HEK293 (cell line): ENCODE results near the gene ASXL1.

Experiments used
- BCL11B ChIP-seq: fragments of 450-650 bp; formaldehyde crosslinking; IDR thresholded peaks from 2 replicates; pipeline ENCODE4 v1.5.1; 2016; ENCODE audit warnings: low read depth, missing biosample characterization, missing genetic modification characterization
- KLF8 ChIP-seq: fragments of 450-650 bp; formaldehyde crosslinking; IDR thresholded peaks from 2 replicates; pipeline ENCODE4 v1.5.1; 2016; ENCODE audit warnings: missing biosample characterization, missing genetic modification characterization
- SCRT1 ChIP-seq: fragments of 450-650 bp; formaldehyde crosslinking; IDR thresholded peaks from 2 replicates; pipeline ENCODE4 v1.5.1; 2016; ENCODE audit warnings: missing biosample characterization, missing genetic modification characterization, borderline replicate concordance
- ZBTB1 ChIP-seq: fragments of 450-650 bp; formaldehyde crosslinking; IDR thresholded peaks from 2 replicates; pipeline ENCODE4 v1.5.1; 2016; ENCODE audit warnings: missing biosample characterization, missing genetic modification characterization
- ZBTB21 ChIP-seq: fragments of 450-650 bp; formaldehyde crosslinking; IDR thresholded peaks from 2 replicates; pipeline ENCODE4 v1.5.1; 2017; ENCODE audit warnings: missing biosample characterization, missing genetic modification characterization
- ZFP69B ChIP-seq: fragments of 450-650 bp; formaldehyde crosslinking; IDR thresholded peaks from 2 replicates; pipeline ENCODE4 v1.5.1; 2016; ENCODE audit warnings: missing biosample characterization, missing genetic modification characterization
- ZNF10 ChIP-seq: fragments of 450-650 bp; formaldehyde crosslinking; IDR thresholded peaks from 2 replicates; pipeline ENCODE4 v1.5.1; 2017; ENCODE audit warnings: missing biosample characterization, missing genetic modification characterization
- ZNF114 ChIP-seq: fragments of 450-650 bp; formaldehyde crosslinking; IDR thresholded peaks from 2 replicates; pipeline ENCODE4 v1.5.0; 2017; ENCODE audit warnings: missing biosample characterization, missing genetic modification characterization
- ZNF140 ChIP-seq: fragments of 450-650 bp; formaldehyde crosslinking; IDR thresholded peaks from 2 replicates; pipeline ENCODE4 v1.5.1; 2016; ENCODE audit warnings: missing biosample characterization, missing genetic modification characterization
- ZNF157 ChIP-seq: fragments of 450-650 bp; formaldehyde crosslinking; IDR thresholded peaks from 2 replicates; pipeline ENCODE4 v1.5.1; 2016; ENCODE audit warnings: missing biosample characterization, missing genetic modification characterization
- ZNF239 ChIP-seq: fragments of 450-650 bp; formaldehyde crosslinking; IDR thresholded peaks from 2 replicates; pipeline ENCODE4 v1.5.1; 2016; ENCODE audit warnings: missing biosample characterization, missing genetic modification characterization
- ZNF274 ChIP-seq, 2 experiments: fragments of 200-500 bp in 1 of 2; fragments of 450-650 bp in 1 of 2; sonication (Bioruptor generic) in 1 of 2; formaldehyde crosslinking in 1 of 2; IDR thresholded peaks; 2 replicates each; pipeline versions ENCODE4 v1.5.1 to v1.6.1; 2014 to 2016; ENCODE audit warnings: borderline replicate concordance in 1 of 2, inconsistent platforms in 1 of 2, low read length in 1 of 2, missing biosample characterization in 1 of 2, missing genetic modification characterization in 1 of 2
- ZNF292 ChIP-seq: fragments of 450-650 bp; formaldehyde crosslinking; IDR thresholded peaks from 2 replicates; pipeline ENCODE4 v1.5.1; 2016; ENCODE audit warnings: low read depth, missing biosample characterization, missing genetic modification characterization, borderline replicate concordance
- ZNF311 ChIP-seq: fragments of 450-650 bp; formaldehyde crosslinking; IDR thresholded peaks from 2 replicates; pipeline ENCODE4 v1.5.1; 2017; ENCODE audit warnings: missing biosample characterization, missing genetic modification characterization, borderline replicate concordance
- ZNF404 ChIP-seq: fragments of 450-650 bp; formaldehyde crosslinking; IDR thresholded peaks from 2 replicates; pipeline ENCODE4 v1.5.1; 2017; ENCODE audit warnings: missing biosample characterization, missing genetic modification characterization
- ZNF510 ChIP-seq: fragments of 450-650 bp; formaldehyde crosslinking; IDR thresholded peaks from 2 replicates; pipeline ENCODE4 v1.5.1; 2018; ENCODE audit warnings: mild to moderate bottlenecking, missing genetic modification characterization, missing biosample characterization; ENCODE audit not compliant: insufficient replicate concordance
- ZNF660 ChIP-seq: fragments of 450-650 bp; IDR thresholded peaks from 2 replicates; pipeline ENCODE4 v1.5.1; 2018; ENCODE audit warnings: missing biosample characterization, mild to moderate bottlenecking, missing genetic modification characterization
- ZNF747 ChIP-seq: fragments of 450-650 bp; formaldehyde crosslinking; IDR thresholded peaks from 2 replicates; pipeline ENCODE4 v1.5.1; 2016; ENCODE audit warnings: missing biosample characterization, missing genetic modification characterization
- TF ChIP-seq, protein P1 (sequence below): fragments of 450-650 bp; formaldehyde crosslinking; conservative IDR thresholded peaks from 2 replicates; pipeline ENCODE4 v1.5.1; 2016; ENCODE audit warnings: low read depth, missing biosample characterization, missing genetic modification characterization
- TF ChIP-seq, protein P2 (sequence below): fragments of 450-650 bp; formaldehyde crosslinking; IDR thresholded peaks from 2 replicates; pipeline ENCODE4 v1.5.1; 2017; ENCODE audit warnings: missing biosample characterization, mild to moderate bottlenecking, missing genetic modification characterization, moderate library complexity
- TF ChIP-seq, protein P3 (sequence below): fragments of 450-650 bp; formaldehyde crosslinking; IDR thresholded peaks from 2 replicates; pipeline ENCODE4 v1.5.1; 2016; ENCODE audit warnings: missing biosample characterization, missing genetic modification characterization
- TF ChIP-seq, protein P4 (sequence below): fragments of 450-650 bp; formaldehyde crosslinking; IDR thresholded peaks from 2 replicates; pipeline ENCODE4 v1.5.1; 2017; ENCODE audit warnings: missing biosample characterization, missing genetic modification characterization
- TF ChIP-seq, protein P5 (sequence below): fragments of 450-650 bp; formaldehyde crosslinking; IDR thresholded peaks from 2 replicates; pipeline ENCODE4 v1.5.1; 2016; ENCODE audit warnings: missing biosample characterization, missing genetic modification characterization
- TF ChIP-seq, protein P6 (sequence below): fragments of 450-650 bp; formaldehyde crosslinking; IDR thresholded peaks from 2 replicates; pipeline ENCODE4 v1.5.0; 2017; ENCODE audit warnings: missing biosample characterization, missing genetic modification characterization, borderline replicate concordance

The ASXL1 gene

DNA sequence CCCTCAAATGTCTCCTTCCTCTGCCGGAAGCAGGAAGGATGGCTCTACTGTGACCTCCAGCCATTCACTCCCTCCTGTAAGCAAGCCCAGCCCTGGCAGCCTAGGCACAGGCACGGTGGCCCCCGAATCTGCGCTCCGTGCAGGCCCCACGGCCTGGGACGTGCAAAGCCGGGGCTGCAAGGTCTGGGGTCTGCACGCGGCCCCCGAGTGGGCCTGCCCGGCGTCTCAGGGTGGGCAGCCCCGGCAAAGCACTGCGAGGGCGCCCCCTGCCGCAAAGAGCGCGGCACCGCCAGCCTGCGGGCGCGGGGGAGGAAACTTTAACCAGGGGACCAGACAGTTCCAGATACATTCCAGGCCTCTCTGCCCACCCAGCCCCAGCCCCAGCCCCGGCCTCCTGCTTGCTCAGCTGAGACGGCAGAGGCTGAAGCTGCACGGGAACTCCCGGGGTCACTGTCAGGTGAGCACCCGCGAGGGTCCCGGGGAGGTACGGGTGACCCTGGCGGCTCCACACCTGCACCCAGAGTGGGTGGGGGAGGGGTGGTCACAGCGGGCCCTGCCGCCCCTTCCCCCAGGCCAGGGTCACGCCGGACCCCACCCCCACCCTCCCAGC lies 98.8 kb downstream of the ASXL1 start (continued):
- TF ChIP-seq, protein P1, sequence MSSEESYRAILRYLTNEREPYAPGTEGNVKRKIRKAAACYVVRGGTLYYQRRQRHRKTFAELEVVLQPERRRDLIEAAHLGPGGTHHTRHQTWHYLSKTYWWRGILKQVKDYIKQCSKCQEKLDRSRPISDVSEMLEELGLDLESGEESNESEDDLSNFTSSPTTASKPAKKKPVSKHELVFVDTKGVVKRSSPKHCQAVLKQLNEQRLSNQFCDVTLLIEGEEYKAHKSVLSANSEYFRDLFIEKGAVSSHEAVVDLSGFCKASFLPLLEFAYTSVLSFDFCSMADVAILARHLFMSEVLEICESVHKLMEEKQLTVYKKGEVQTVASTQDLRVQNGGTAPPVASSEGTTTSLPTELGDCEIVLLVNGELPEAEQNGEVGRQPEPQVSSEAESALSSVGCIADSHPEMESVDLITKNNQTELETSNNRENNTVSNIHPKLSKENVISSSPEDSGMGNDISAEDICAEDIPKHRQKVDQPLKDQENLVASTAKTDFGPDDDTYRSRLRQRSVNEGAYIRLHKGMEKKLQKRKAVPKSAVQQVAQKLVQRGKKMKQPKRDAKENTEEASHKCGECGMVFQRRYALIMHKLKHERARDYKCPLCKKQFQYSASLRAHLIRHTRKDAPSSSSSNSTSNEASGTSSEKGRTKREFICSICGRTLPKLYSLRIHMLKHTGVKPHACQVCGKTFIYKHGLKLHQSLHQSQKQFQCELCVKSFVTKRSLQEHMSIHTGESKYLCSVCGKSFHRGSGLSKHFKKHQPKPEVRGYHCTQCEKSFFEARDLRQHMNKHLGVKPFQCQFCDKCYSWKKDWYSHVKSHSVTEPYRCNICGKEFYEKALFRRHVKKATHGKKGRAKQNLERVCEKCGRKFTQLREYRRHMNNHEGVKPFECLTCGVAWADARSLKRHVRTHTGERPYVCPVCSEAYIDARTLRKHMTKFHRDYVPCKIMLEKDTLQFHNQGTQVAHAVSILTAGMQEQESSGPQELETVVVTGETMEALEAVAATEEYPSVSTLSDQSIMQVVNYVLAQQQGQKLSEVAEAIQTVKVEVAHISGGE: peak; percentile 84
- TF ChIP-seq, protein P2, sequence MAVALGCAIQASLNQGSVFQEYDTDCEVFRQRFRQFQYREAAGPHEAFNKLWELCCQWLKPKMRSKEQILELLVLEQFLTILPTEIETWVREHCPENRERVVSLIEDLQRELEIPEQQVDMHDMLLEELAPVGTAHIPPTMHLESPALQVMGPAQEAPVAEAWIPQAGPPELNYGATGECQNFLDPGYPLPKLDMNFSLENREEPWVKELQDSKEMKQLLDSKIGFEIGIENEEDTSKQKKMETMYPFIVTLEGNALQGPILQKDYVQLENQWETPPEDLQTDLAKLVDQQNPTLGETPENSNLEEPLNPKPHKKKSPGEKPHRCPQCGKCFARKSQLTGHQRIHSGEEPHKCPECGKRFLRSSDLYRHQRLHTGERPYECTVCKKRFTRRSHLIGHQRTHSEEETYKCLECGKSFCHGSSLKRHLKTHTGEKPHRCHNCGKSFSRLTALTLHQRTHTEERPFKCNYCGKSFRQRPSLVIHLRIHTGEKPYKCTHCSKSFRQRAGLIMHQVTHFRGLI (tag by site-specific recombination): no peak
- no peak for TF ChIP-seq ZBTB21 (tag by site-specific recombination)
- TF ChIP-seq, protein P3, sequence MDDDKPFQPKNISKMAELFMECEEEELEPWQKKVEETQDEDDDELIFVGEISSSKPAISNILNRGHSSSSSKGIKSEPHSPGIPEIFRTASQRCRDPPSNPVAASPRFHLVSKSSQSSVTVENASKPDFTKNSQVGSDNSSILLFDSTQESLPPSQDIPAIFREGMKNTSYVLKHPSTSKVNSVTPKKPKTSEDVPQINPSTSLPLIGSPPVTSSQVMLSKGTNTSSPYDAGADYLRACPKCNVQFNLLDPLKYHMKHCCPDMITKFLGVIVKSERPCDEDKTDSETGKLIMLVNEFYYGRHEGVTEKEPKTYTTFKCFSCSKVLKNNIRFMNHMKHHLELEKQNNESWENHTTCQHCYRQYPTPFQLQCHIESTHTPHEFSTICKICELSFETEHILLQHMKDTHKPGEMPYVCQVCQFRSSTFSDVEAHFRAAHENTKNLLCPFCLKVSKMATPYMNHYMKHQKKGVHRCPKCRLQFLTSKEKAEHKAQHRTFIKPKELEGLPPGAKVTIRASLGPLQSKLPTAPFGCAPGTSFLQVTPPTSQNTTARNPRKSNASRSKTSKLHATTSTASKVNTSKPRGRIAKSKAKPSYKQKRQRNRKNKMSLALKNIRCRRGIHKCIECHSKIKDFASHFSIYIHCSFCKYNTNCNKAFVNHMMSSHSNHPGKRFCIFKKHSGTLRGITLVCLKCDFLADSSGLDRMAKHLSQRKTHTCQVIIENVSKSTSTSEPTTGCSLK (tag by site-specific recombination): no peak
- TF ChIP-seq, protein P4, sequence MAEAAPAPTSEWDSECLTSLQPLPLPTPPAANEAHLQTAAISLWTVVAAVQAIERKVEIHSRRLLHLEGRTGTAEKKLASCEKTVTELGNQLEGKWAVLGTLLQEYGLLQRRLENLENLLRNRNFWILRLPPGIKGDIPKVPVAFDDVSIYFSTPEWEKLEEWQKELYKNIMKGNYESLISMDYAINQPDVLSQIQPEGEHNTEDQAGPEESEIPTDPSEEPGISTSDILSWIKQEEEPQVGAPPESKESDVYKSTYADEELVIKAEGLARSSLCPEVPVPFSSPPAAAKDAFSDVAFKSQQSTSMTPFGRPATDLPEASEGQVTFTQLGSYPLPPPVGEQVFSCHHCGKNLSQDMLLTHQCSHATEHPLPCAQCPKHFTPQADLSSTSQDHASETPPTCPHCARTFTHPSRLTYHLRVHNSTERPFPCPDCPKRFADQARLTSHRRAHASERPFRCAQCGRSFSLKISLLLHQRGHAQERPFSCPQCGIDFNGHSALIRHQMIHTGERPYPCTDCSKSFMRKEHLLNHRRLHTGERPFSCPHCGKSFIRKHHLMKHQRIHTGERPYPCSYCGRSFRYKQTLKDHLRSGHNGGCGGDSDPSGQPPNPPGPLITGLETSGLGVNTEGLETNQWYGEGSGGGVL (tag by site-specific recombination): no peak
- no peak for TF ChIP-seq ZNF311
- TF ChIP-seq SCRT1 (tag by site-specific recombination): no peak
- no peak for TF ChIP-seq ZBTB1 (tag by site-specific recombination)
- no peak for TF ChIP-seq ZNF274 (IDR thresholded peaks at IDR 0.05; ENCODE audit: low read length)
- TF ChIP-seq ZNF274 (tag by site-specific recombination; IDR thresholded peaks at IDR 0.05; ENCODE audit: borderline replicate concordance): no peak
- TF ChIP-seq ZNF239 (tag by site-specific recombination): no peak
- no peak for TF ChIP-seq ZNF157 (tag by site-specific recombination)
- no peak for TF ChIP-seq ZNF140 (tag by site-specific recombination)
- TF ChIP-seq ZNF747 (tag by site-specific recombination): no peak
- TF ChIP-seq ZNF510: no peak
- TF ChIP-seq ZNF292 (tag by site-specific recombination): no peak
- TF ChIP-seq ZNF404: no peak
- TF ChIP-seq ZNF660 (tag by site-specific recombination): no peak
- TF ChIP-seq, protein P5, sequence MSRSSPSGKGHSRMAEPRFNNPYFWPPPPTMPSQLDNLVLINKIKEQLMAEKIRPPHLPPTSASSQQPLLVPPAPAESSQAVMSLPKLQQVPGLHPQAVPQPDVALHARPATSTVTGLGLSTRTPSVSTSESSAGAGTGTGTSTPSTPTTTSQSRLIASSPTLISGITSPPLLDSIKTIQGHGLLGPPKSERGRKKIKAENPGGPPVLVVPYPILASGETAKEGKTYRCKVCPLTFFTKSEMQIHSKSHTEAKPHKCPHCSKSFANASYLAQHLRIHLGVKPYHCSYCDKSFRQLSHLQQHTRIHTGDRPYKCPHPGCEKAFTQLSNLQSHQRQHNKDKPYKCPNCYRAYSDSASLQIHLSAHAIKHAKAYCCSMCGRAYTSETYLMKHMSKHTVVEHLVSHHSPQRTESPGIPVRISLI: no peak
- peak; percentile 23; the same call in 1 of the 2 replicates for TF ChIP-seq KLF8 (tag by site-specific recombination)
- peak; percentile 57; the same call in 1 of the 2 replicates for TF ChIP-seq ZFP69B
- no peak for TF ChIP-seq BCL11B (tag by site-specific recombination)
- TF ChIP-seq ZNF114 (tag by site-specific recombination): no peak
- no peak for TF ChIP-seq ZNF10 (tag by site-specific recombination)
- TF ChIP-seq, protein P6, sequence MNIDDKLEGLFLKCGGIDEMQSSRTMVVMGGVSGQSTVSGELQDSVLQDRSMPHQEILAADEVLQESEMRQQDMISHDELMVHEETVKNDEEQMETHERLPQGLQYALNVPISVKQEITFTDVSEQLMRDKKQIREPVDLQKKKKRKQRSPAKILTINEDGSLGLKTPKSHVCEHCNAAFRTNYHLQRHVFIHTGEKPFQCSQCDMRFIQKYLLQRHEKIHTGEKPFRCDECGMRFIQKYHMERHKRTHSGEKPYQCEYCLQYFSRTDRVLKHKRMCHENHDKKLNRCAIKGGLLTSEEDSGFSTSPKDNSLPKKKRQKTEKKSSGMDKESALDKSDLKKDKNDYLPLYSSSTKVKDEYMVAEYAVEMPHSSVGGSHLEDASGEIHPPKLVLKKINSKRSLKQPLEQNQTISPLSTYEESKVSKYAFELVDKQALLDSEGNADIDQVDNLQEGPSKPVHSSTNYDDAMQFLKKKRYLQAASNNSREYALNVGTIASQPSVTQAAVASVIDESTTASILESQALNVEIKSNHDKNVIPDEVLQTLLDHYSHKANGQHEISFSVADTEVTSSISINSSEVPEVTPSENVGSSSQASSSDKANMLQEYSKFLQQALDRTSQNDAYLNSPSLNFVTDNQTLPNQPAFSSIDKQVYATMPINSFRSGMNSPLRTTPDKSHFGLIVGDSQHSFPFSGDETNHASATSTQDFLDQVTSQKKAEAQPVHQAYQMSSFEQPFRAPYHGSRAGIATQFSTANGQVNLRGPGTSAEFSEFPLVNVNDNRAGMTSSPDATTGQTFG (tag by site-specific recombination): no peak
